Nasal cavity respiratory epithelium epithelial cell of viscerocranial mucosa (primary cell): ENCODE data around the gene ZNF160. TPM values are rescaled to one million over a fixed set of nuclear protein-coding genes. Genes with fewer than 3 reads are reported as not detected.

Source experiments
- total RNA-seq: library from RNA; depleted of rRNA; stranded (reverse); fragments of >200 nt; gene quantifications from 2 replicates; pipeline ENCODE4 v1.2.3, GENCODE V29; 2014

ZNF160 gene
- 15.4 and 39.6 TPM in 2 replicates for total RNA-seq

DNA sequence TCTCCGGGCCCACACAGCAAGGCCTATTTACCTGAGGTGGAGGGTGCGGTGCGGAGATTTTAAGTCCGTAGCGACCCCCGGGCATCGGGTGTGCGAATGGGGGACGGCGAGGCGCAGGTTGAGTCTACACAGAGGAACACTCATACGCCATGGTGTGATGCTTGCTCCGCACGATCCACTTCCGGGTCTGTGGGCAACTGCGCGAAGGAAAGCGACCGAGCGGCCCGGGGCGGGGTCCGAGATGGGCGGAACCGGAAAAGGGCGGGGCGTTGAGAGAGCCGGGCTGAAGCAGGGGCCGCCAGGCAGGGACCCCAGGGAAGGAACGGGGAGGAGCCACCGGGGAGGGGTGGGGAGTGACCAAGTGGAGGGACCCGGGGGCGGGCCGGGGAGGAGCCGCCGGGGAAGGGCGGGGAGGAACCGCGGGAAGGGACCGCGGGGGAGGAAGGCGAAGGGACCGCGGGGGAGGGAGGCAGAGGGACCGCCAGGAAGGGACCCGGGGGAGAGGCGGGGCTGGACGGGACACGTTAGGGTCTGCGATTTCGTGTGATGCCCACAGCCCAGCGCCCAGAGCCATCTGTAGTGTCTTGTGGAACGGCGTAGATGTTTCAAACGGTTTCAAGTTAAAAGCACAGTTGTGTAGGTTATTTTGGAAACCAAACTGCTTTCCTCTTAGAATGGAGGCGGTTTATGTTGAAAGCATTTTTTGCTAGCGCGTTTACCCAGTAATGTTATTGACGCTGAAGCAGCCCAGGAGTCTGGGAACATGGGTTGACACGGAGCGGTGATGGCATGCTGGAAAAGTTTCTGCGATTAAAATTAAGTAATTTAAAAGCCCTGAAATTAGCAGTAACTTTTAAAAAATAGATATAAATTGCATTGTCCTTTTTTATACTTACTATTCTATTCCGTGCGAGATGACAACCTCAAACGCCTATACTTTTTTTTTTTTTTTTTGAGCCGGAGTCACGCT lies at the start of gene ZNF160:
Gene ZNF160, minus strand, starts transcription at position 189 of the 970 bp plus-strand sequence. CDS start 17,146 bp downstream, outside the sequence.

DNA sequence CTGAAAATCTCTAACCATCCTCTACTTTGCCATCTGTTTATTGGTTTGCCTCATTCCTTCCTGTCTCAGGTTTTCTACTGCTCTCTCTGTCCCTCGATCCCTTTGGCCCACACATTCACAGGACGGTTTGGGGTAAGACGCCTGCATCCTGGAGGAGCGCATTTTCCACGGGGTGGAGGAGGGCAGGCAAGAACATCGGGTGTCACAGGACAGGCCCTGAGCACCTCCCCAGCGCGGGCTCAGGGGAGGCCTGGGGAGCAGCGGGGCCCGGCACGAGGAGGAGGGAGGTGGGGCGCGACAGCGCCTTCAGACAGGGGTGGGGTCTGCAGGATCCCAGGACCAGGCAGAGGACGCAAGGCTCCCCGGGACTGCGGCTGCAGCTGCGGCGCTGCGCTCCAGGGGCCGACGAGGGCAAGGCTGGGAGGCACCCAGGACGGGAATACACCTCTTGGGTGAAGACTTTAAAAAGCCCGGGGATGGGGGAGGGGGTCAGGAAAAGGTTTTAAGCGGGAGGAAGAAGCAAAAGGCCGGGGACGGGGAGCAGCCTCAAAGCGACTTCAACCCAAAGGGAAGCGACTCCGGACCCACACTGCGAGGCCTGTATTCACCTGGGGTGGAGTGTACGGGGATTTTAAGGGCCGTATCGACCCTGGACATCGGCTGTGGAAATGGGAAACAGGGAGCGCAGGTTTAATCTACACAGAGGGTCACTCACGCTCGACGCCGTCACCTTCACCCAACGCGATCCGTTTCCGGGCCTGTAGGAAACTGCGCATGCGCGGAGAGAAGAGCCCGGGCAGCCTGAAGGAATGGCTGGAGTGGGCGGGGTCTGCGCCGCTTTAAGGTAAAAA lies 29.1 kb upstream of the ZNF160 start, which contains the start of gene ZNF415:
Gene ZNF415, minus strand, starts transcription at position 770 of the 851 bp plus-strand sequence. CDS start 10,234 bp downstream, outside the sequence.

Other genes starting within 250 kb of the ZNF160 start
- gene ZNF468, start 245.8 kb downstream of the ZNF160 start, total RNA-seq = 78.6 and 94.8 TPM in 2 replicates
- gene ZNF320, start 205.8 kb downstream of the ZNF160 start, total RNA-seq = 18.5 and 22.7 TPM in 2 replicates
- 15.7 and 17.1 TPM in 2 replicates for gene ZNF888, start 180.0 kb downstream of the ZNF160 start, total RNA-seq
- 24.3 and 32.6 TPM in 2 replicates for gene ZNF816, start 140.5 kb downstream of the ZNF160 start, total RNA-seq
- not detected in 2 replicates for gene ERVV-1, start 89.5 kb downstream of the ZNF160 start, total RNA-seq
- gene ERVV-2, start 58.7 kb downstream of the ZNF160 start, total RNA-seq = not detected in 2 replicates
- 12.3 and 15.4 TPM in 2 replicates for gene ZNF415, start 29.5 kb upstream of the ZNF160 start, total RNA-seq
- gene ZNF347, start 55.6 kb upstream of the ZNF160 start, total RNA-seq = 9.6 and 12.8 TPM in 2 replicates
- 2.7 and 6.5 TPM in 2 replicates for gene ZNF665, start 89.9 kb upstream of the ZNF160 start, total RNA-seq
- gene ZNF677, start 151.5 kb upstream of the ZNF160 start, total RNA-seq = 19.1 and 29.0 TPM in 2 replicates
- gene VN1R2, start 154.9 kb upstream of the ZNF160 start, total RNA-seq = not detected in 2 replicates
- not detected in 2 replicates for gene VN1R4, start 164.3 kb upstream of the ZNF160 start, total RNA-seq
- gene ZNF845, start 230.3 kb upstream of the ZNF160 start, total RNA-seq = 13.3 and 15.6 TPM in 2 replicates